Left renal cortex interstitium (tissue), 4 donors: Measurements from ENCODE around the gene CEBPE. TPM values are rescaled to one million over a fixed set of nuclear protein-coding genes. Genes with fewer than 3 reads are reported as not detected.

Experiments used
- DNase-seq, 4 donors: peaks; one replicate each; pipeline ENCODE4 v3.0.0-alpha.2; 2013; ENCODE audit warnings: low read depth in 4 of 4, low spot score in 2 of 4, missing footprints in 1 of 4
- polyA plus RNA-seq, 4 donors: library from polyadenylated mRNA; unstranded; fragments of 120-200 nt; gene quantifications; one replicate each; pipeline ENCODE4 v1.2.1, GENCODE V29; 2013; ENCODE audit not compliant: insufficient read length in 4 of 4

Gene CEBPE
- polyA plus RNA-seq, 4 donors, result 0.11 to 0.26 (median 0.14) TPM; not detected in 1

- DNase-seq, result no peak
These were observed 32.5 kb downstream of the CEBPE start for GRCh38 chr14:23086565-23086964.

- DNase-seq, result no peak
These were observed 33.6 kb downstream of the CEBPE start for GRCh38 chr14:23085458-23085857.

GRCh38 chr14:23080474-23080873 lies 38.6 kb downstream of the CEBPE start:
- DNase-seq, result no peak

GRCh38 chr14:23079716-23080115 lies 39.3 kb downstream of the CEBPE start:
- DNase-seq, result no peak

GRCh38 chr14:23078692-23079116 lies 40.4 kb downstream of the CEBPE start:
- no peak for DNase-seq

GRCh38 chr14:23077962-23078361 lies 41.1 kb downstream of the CEBPE start:
- no peak for DNase-seq

- DNase-seq, result no peak
These were observed 42.2 kb downstream of the CEBPE start for GRCh38 chr14:23076785-23077408.

GRCh38 chr14:23074906-23075305 lies 44.1 kb downstream of the CEBPE start:
- DNase-seq, result no peak

GRCh38 chr14:23071921-23072539 lies 47.0 kb downstream of the CEBPE start:
- DNase-seq, result no peak

GRCh38 chr14:23071244-23071920 lies 47.7 kb downstream of the CEBPE start:
- peak in 2 of 4 donors; percentile 77 to 88 for DNase-seq

- no peak for DNase-seq
These were observed 48.6 kb downstream of the CEBPE start for GRCh38 chr14:23070262-23071129.

- no peak for DNase-seq
These were observed 49.6 kb downstream of the CEBPE start for GRCh38 chr14:23069413-23069806.

GRCh38 chr14:23068789-23069412 lies 50.2 kb downstream of the CEBPE start:
- DNase-seq, result peak; percentile 74 to 93 (median 76)

GRCh38 chr14:23067847-23068788 lies 50.9 kb downstream of the CEBPE start:
- no peak for DNase-seq

Other genes with a start within 250 kb of the CEBPE start
- 100 to 1,000 TPM in 1 of 4 donors, 10 to 100 TPM in 3; 81.1 to 100 (median 87.9) TPM for gene LRP10, start 247.5 kb downstream of the CEBPE start, polyA plus RNA-seq
- 1 to 10 TPM; 1.3 to 2.3 (median 1.9) TPM for gene REM2, start 236.0 kb downstream of the CEBPE start, polyA plus RNA-seq
- gene RBM23, start 200.1 kb downstream of the CEBPE start, polyA plus RNA-seq, result 100 to 1,000 TPM; 111 to 151 (median 129) TPM
- 100 to 1,000 TPM; 149 to 160 (median 152) TPM for gene PRMT5, start 189.9 kb downstream of the CEBPE start, polyA plus RNA-seq
- gene HAUS4, start 162.2 kb downstream of the CEBPE start, polyA plus RNA-seq, result 10 to 100 TPM; 57.6 to 67.2 (median 58.9) TPM
- 100 to 1,000 TPM in 2 of 4 donors, 10 to 100 TPM in 2; 75.1 to 106 (median 89.7) TPM for gene AJUBA, start 136.7 kb downstream of the CEBPE start, polyA plus RNA-seq
- 10 to 100 TPM; 18.8 to 25.3 (median 23.3) TPM for gene C14orf93, start 109.1 kb downstream of the CEBPE start, polyA plus RNA-seq
- gene PSMB5, start 84.4 kb downstream of the CEBPE start, polyA plus RNA-seq, result 100 to 1,000 TPM; 204 to 277 (median 233) TPM
- not detected for gene PSMB11, start 77.0 kb downstream of the CEBPE start, polyA plus RNA-seq
- gene CDH24, start 61.7 kb downstream of the CEBPE start, polyA plus RNA-seq, result 10 to 100 TPM; 13.1 to 46.0 (median 27.1) TPM
- 100 to 1,000 TPM; 172 to 364 (median 273) TPM for gene ACIN1, start 24.1 kb downstream of the CEBPE start, polyA plus RNA-seq
- 10 to 100 TPM; 67.4 to 95.9 (median 73.9) TPM for gene C14orf119, start 23.8 kb downstream of the CEBPE start, polyA plus RNA-seq
- under 1 TPM in 2 of 4 donors, not detected in 2; 0.05 TPM for gene CIROP, start 14.3 kb downstream of the CEBPE start, polyA plus RNA-seq
- 100 to 1,000 TPM in 2 of 4 donors, 10 to 100 TPM in 2; 80.6 to 108 (median 96.2) TPM for gene SLC7A8, start 64.4 kb upstream of the CEBPE start, polyA plus RNA-seq
- 1 to 10 TPM in 3 of 4 donors, under 1 TPM in 1; 0.82 to 2.4 (median 1.9) TPM for gene RNF212B, start 118.7 kb upstream of the CEBPE start, polyA plus RNA-seq
- 10 to 100 TPM; 22.6 to 28.8 (median 27.5) TPM for gene HOMEZ, start 166.9 kb upstream of the CEBPE start, polyA plus RNA-seq
- 10 to 100 TPM; 15.6 to 42.2 (median 27.9) TPM for gene PPP1R3E, start 183.6 kb upstream of the CEBPE start, polyA plus RNA-seq
- 10 to 100 TPM; 35.8 to 49.4 (median 42.8) TPM for gene BCL2L2, start 187.6 kb upstream of the CEBPE start, polyA plus RNA-seq
- gene PABPN1, start 202.2 kb upstream of the CEBPE start, polyA plus RNA-seq, result 100 to 1,000 TPM; 213 to 335 (median 293) TPM
- 10 to 100 TPM; 50.8 to 79.6 (median 69.3) TPM for gene SLC22A17, start 233.6 kb upstream of the CEBPE start, polyA plus RNA-seq
- gene EFS, start 245.9 kb upstream of the CEBPE start, polyA plus RNA-seq, result 10 to 100 TPM; 30.5 to 56.8 (median 48.6) TPM